ENCODE data around the gene MRPL12. TPM values are rescaled to one million over a fixed set of nuclear protein-coding genes. Genes with fewer than 3 reads are reported as not detected.

The MRPL12 gene
- total and polyA plus RNA-seq, 2 of the 13 experiments (the other 11 are each of a cell fraction or from before 2014, with no cell fraction given), result 39.1 to 94.1 TPM

- TF ChIP-seq, protein P1, sequence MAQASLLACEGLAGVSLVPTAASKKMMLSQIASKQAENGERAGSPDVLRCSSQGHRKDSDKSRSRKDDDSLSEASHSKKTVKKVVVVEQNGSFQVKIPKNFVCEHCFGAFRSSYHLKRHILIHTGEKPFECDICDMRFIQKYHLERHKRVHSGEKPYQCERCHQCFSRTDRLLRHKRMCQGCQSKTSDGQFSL (CRISPR knock-in tag; IDR thresholded peaks at IDR 0.05), result no peak
- TF ChIP-seq ZNF547 (CRISPR knock-in tag; IDR thresholded peaks at IDR 0.05) (peak; percentile 79), POGK (CRISPR knock-in tag; conservative IDR thresholded peaks at IDR 0.05) (peak; percentile 96), RARA (CRISPR knock-in tag; IDR thresholded peaks at IDR 0.05) (no peak), SSRP1 (CRISPR knock-in tag; IDR thresholded peaks at IDR 0.05) (no peak), RBAK (CRISPR knock-in tag; IDR thresholded peaks at IDR 0.05) (no peak), CENPT (CRISPR knock-in tag; IDR thresholded peaks at IDR 0.05; ENCODE audit: low read depth) (peak; percentile 81; the same call in 1 of the 2 replicates), ZNF841 (CRISPR knock-in tag; IDR thresholded peaks at IDR 0.05; ENCODE audit: borderline replicate concordance) (no peak), RBFOX2 (IDR thresholded peaks at IDR 0.05; ENCODE audit: low read depth, low read length) (peak; percentile 99), FOXC1 (CRISPR knock-in tag; IDR thresholded peaks at IDR 0.05; ENCODE audit: borderline replicate concordance) (no peak; the same call in 1 of the 2 replicates), ERF (CRISPR knock-in tag; IDR thresholded peaks at IDR 0.05) (peak; percentile 81; the same call in 1 of the 2 replicates), U2AF1 (optimal IDR thresholded peaks at IDR 0.05; ENCODE audit: low read depth, low read length) (no peak), MAFG (CRISPR knock-in tag; IDR thresholded peaks at IDR 0.05) (no peak), ZBTB8A (CRISPR knock-in tag; IDR thresholded peaks at IDR 0.05; ENCODE audit: borderline replicate concordance, low read depth) (0 out of 2 replicates have a peak, but pooled peaks have one; percentile 35), ZNF720 (CRISPR knock-in tag; IDR thresholded peaks at IDR 0.05) (no peak), PRMT3 (CRISPR knock-in tag; IDR thresholded peaks at IDR 0.05; ENCODE audit: borderline replicate concordance, low read depth) (no peak), KDM2A (CRISPR knock-in tag; IDR thresholded peaks at IDR 0.05; ENCODE audit: borderline replicate concordance, low read depth) (peak; percentile 86), DMTF1 (CRISPR knock-in tag; IDR thresholded peaks at IDR 0.05) (no peak)
- TF ChIP-seq, protein P2, sequence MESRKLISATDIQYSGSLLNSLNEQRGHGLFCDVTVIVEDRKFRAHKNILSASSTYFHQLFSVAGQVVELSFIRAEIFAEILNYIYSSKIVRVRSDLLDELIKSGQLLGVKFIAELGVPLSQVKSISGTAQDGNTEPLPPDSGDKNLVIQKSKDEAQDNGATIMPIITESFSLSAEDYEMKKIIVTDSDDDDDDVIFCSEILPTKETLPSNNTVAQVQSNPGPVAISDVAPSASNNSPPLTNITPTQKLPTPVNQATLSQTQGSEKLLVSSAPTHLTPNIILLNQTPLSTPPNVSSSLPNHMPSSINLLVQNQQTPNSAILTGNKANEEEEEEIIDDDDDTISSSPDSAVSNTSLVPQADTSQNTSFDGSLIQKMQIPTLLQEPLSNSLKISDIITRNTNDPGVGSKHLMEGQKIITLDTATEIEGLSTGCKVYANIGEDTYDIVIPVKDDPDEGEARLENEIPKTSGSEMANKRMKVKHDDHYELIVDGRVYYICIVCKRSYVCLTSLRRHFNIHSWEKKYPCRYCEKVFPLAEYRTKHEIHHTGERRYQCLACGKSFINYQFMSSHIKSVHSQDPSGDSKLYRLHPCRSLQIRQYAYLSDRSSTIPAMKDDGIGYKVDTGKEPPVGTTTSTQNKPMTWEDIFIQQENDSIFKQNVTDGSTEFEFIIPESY (CRISPR knock-in tag; IDR thresholded peaks at IDR 0.05), result peak; percentile 57; the same call in 1 of the 2 replicates
Measured at GRCh38 chr17:81666342-81667191, 36.6 kb upstream of the MRPL12 start, which contains the start of the genes CCDC137 and OXLD1 (continued).

All from HepG2 (cell line).